Lower leg skin (tissue), 3 donors: ENCODE measurements around the gene DHDH.

Experiments
- CTCF ChIP-seq, 3 donors: fragments of 450-650 bp; IDR thresholded peaks; one replicate each; pipeline ENCODE4 v1.5.1; 2016; ENCODE audit warnings: antibody characterized with exemption in 3 of 3, mild to moderate bottlenecking in 3 of 3, moderate library complexity in 2 of 3
- POLR2A ChIP-seq, 2 donors: fragments of 450-650 bp; IDR thresholded peaks; one replicate each; pipeline ENCODE4 v1.6.1; 2016 to 2017; ENCODE audit warnings: antibody characterized with exemption in 2 of 2, mild to moderate bottlenecking in 1 of 2, moderate library complexity in 1 of 2

- TF ChIP-seq CTCF (IDR thresholded peaks at IDR 0.05): no peak
- no peak for TF ChIP-seq POLR2A (IDR thresholded peaks at IDR 0.05)
Observed at GRCh38 chr19:48989701-48990291, 56.3 kb downstream of the DHDH start.
